ENCODE measurements around the gene CHURC1. TPM values are rescaled to one million over a fixed set of nuclear protein-coding genes. Genes with fewer than 3 reads are reported as not detected.

Gene CHURC1
- total RNA-seq, result 35.2 and 92.7 TPM in 2 replicates

DNA sequence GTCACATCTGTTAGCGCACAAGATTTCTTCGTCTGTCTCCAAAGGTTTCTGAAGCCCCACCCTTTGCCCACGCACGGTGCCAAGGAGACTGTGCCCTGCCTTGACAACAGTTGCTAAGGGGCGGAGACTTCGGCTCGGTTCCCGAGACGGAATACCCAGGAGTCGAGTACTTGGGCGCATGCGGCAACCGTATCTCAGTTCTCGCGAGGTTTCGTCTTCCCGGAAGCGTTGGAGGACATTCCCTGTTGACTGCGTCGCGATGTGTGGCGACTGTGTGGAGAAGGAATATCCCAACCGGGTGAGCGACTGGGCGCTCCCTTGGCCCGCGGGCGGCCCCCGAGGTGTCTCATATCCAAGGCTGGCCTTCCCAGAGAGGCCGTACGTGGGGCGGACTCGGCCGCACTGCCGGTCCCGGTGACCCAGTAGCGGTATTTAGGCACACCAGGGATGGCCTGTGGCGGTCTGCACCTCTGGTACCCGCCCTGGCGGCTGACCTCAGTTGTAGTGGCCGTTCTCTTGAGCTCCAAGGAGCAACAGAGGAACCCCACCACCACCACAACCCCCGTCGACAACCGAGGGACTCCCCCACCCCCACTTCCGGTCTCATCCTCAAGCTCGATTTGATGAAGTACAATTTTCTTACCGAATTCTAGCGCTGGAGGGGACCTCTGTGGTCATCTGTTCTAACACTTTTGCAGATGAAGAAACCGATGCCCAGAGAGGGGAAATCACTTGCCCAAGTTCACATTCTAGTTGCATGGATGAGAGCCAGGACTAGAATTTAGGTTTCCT lies at the start of gene CHURC1:
TSS of gene CHURC1 (plus strand) at position 219 of the 792 bp plus-strand sequence. CDS start at position 260, 41 bp downstream.
- peak within 1 kb of the TSS; percentile 98 for H3K4me3 ChIP-seq (ENCODE audit: low read depth, low read length)
- TF ChIP-seq, protein P1, sequence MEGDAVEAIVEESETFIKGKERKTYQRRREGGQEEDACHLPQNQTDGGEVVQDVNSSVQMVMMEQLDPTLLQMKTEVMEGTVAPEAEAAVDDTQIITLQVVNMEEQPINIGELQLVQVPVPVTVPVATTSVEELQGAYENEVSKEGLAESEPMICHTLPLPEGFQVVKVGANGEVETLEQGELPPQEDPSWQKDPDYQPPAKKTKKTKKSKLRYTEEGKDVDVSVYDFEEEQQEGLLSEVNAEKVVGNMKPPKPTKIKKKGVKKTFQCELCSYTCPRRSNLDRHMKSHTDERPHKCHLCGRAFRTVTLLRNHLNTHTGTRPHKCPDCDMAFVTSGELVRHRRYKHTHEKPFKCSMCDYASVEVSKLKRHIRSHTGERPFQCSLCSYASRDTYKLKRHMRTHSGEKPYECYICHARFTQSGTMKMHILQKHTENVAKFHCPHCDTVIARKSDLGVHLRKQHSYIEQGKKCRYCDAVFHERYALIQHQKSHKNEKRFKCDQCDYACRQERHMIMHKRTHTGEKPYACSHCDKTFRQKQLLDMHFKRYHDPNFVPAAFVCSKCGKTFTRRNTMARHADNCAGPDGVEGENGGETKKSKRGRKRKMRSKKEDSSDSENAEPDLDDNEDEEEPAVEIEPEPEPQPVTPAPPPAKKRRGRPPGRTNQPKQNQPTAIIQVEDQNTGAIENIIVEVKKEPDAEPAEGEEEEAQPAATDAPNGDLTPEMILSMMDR (conservative IDR thresholded peaks at IDR 0.05; ENCODE audit: low read depth, low read length), result no peak
- peak; percentile 84 for DNase-seq (ENCODE audit: low read depth)

DNA sequence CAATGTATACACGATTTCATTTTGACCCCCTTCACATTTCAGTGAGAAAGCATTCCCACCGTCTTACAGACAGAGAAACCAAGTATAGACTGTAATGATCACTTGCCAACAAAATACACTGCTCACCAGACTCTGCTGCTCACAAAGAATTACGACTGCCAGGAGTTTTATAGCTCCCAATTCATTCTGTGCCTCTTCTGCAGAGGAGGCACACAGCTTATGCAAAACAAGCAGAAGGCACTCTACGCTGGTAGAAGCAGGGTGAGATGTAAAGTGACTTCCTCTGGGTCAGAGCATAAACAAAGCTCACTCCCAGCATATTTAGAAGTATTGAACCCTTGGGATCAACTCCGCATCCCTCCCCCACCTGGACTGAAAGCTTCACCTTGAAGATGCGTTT lies 49.1 kb upstream of the CHURC1 start:
- TF ChIP-seq, protein P1 (conservative IDR thresholded peaks at IDR 0.05; ENCODE audit: low read depth, low read length), result no peak
- H3K4me3 ChIP-seq (ENCODE audit: low read depth, low read length), result no peak overlapping the region
- DNase-seq (ENCODE audit: low read depth), result no peak

DNA sequence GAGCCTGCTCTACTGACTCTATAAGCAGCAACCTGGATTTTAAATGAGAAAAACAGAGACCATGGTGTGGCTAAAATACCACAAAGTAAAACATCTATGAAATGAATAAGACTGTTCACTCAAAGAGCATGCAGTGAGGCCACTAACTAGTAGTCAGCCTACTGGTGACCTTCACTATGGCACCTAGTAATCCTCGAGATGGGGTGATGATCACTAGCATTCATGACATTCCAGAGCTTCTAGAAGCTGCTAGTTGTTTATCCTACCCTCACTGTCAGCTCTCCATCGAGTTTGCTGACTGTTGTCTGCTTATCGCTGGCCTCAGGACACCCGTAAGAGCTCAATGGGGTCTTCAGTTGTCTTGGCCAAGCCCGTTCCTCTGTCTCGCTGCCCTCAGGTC lies 48.3 kb upstream of the CHURC1 start:
- TF ChIP-seq, protein P1 (conservative IDR thresholded peaks at IDR 0.05; ENCODE audit: low read depth, low read length), result no peak

DNA sequence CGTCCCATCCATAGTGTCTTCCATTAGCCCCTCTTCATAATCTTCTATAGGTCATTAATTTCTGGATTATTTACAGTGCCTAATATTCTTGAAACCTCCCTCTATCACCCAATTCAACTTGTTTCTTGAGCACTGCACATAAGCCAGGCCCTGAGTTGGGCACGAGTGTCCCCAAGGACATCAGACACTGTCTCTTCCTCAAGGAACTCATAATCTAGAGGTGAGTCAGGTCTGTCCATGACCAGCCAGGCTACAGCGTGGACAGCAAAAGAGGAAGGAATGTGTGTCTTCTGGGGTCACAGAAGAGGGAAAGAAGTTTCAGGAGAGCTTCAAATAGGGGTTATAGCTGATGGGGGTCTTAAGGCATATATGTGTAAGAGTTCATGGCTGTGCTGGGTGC lies 47.1 kb upstream of the CHURC1 start:
- H3K4me3 ChIP-seq (ENCODE audit: low read depth, low read length), result no peak overlapping the region
- TF ChIP-seq, protein P1 (conservative IDR thresholded peaks at IDR 0.05; ENCODE audit: low read depth, low read length), result no peak
- DNase-seq (ENCODE audit: low read depth), result no peak

More for the DNA sequence above, 48.3 kb upstream of the CHURC1 start:
- no peak overlapping the region for H3K4me3 ChIP-seq (ENCODE audit: low read depth, low read length)
- no peak for DNase-seq (ENCODE audit: low read depth)

DNA sequence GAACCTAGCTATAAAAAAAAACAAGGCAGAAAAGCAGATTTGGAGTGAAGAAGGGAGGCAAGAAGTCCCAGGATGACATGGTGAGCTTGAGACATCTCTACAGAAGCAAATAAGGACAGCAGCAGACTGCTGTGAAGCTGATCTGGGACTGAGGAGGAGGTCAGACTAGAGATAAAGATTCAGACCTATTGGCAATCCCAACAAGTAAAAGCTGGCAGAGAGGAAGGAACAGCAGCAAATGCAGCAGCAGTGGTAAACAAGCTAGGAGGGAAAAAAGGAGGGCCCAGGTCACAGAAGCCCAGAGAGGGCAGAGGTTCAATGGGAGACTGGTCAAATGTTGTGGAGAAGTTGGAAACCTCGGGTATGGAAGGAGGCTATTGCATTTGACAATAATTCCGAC lies 45.9 kb upstream of the CHURC1 start:
- TF ChIP-seq, protein P1 (conservative IDR thresholded peaks at IDR 0.05; ENCODE audit: low read depth, low read length), result no peak
- DNase-seq (ENCODE audit: low read depth), result no peak

DNA sequence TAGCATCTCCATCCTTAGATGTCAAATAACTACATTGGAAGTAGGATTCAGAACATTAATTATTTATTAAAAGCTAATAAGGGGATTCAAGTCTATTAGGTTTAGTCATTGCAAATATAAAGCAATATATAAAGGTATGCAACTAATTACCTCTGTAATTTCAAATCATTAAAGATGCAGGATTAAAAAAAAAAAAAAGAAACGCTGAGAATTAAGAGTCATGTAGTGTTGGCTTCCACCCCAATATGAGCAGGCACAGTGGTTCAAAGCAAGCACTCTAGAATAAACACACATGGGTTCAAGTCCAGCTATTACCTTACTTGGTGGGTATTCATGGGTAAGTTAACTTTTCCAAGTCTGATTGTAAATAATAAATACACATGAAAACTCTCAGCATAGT lies 45.4 kb upstream of the CHURC1 start:
- no peak for DNase-seq (ENCODE audit: low read depth)
- H3K4me3 ChIP-seq (ENCODE audit: low read depth, low read length), result no peak overlapping the region
- TF ChIP-seq, protein P1 (conservative IDR thresholded peaks at IDR 0.05; ENCODE audit: low read depth, low read length), result no peak

More for the DNA sequence above, 45.9 kb upstream of the CHURC1 start:
- H3K4me3 ChIP-seq (ENCODE audit: low read depth, low read length), result no peak overlapping the region

DNA sequence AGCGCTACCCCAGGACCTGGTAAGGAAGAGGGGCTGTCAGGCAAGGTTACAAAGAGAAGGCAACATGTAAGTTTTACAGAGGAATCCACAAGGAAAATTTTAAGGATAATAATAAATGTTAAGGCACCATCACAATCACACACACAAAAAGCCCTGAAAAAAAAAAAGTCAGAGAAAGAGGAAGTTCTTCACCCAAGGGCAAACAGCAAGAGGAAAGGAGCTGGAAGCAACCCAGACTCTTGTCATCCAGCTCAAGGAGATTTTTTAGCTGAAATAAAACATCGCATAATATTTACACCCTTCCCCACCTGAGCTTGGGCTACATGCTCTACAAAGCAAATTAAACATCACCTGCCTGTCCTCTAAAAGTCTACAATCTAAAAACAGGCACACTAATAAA lies 44.1 kb upstream of the CHURC1 start:
- no peak for DNase-seq (ENCODE audit: low read depth)
- TF ChIP-seq, protein P1 (conservative IDR thresholded peaks at IDR 0.05; ENCODE audit: low read depth, low read length), result no peak
- no peak overlapping the region for H3K4me3 ChIP-seq (ENCODE audit: low read depth, low read length)

Data from epithelial cell of proximal tubule (primary cell).